ENCODE data around the gene OTOG.

DNA sequence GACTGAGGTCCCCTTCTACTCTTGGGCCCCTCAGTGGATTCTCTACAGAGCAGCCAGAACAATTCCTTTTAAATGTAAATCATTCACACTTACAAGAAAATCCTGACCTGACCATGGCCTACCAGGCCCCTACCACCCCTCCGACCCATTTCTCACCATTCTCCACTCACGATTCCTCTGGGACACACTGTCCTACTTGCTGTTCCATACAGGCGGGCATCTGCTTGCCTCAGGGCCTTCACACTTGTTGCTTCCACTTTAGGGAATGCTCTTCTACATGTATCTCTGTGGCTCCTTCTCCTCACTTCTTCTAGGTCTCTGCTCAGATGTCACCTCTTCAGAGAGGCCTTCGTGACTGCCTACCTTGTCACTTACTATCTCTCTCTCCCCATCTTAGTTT, 6.3 kb upstream of the OTOG start:
- TF ChIP-seq, protein P1, sequence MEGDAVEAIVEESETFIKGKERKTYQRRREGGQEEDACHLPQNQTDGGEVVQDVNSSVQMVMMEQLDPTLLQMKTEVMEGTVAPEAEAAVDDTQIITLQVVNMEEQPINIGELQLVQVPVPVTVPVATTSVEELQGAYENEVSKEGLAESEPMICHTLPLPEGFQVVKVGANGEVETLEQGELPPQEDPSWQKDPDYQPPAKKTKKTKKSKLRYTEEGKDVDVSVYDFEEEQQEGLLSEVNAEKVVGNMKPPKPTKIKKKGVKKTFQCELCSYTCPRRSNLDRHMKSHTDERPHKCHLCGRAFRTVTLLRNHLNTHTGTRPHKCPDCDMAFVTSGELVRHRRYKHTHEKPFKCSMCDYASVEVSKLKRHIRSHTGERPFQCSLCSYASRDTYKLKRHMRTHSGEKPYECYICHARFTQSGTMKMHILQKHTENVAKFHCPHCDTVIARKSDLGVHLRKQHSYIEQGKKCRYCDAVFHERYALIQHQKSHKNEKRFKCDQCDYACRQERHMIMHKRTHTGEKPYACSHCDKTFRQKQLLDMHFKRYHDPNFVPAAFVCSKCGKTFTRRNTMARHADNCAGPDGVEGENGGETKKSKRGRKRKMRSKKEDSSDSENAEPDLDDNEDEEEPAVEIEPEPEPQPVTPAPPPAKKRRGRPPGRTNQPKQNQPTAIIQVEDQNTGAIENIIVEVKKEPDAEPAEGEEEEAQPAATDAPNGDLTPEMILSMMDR (IDR thresholded peaks at IDR 0.05) = no peak
- no peak for TF ChIP-seq POLR2A (IDR thresholded peaks at IDR 0.05)

Data from lower leg skin (tissue), 3 donors.